Measurements from ENCODE around the gene LINGO3. TPM values are rescaled to one million over a fixed set of nuclear protein-coding genes. Genes with fewer than 3 reads are reported as not detected.
"Not testable (repeated sequence)": the region's sequence is repeated elsewhere in the genome, so short reads cannot be mapped to it uniquely, and the experiment has no call there.

Gene LINGO3
- polyA plus RNA-seq, 1 experiment = not detected

GRCh38 chr19:2353887-2354592 is 46.1 kb upstream of the LINGO3 start:
- no peak overlapping the region for H3K27ac ChIP-seq (ENCODE audit: low read depth, low read length)
- peaks cover 6% of the 10 kb centered on the region; the same call in 1 of the 2 replicates for H3K9me3 ChIP-seq (ENCODE audit: control insufficient read depth, insufficient read depth, low read length)
- no peak for DNase-seq (ENCODE audit: low read depth, low spot score)
- no peak overlapping the region for H3K4me3 ChIP-seq (ENCODE audit: low read depth, low read length)
- peaks cover 4% of the 10 kb centered on the region for H3K27me3 ChIP-seq (ENCODE audit: control insufficient read depth, insufficient read depth, low read length)
- CTCF ChIA-PET = no interaction called here
- TF ChIP-seq CTCF (IDR thresholded peaks at IDR 0.05; ENCODE audit: low read depth, low read length) = no peak
- POLR2A ChIA-PET = interaction anchor here (1.0 kb wide), 1 partner anchor 11 kb away, joined by 3 read pairs; no protein-coding TSS in a partner anchor

GRCh38 chr19:2353159-2353886 is 45.4 kb upstream of the LINGO3 start:
- TF ChIP-seq CTCF (IDR thresholded peaks at IDR 0.05; ENCODE audit: low read depth, low read length) = no peak
- POLR2A ChIA-PET = no interaction called here

DNA sequence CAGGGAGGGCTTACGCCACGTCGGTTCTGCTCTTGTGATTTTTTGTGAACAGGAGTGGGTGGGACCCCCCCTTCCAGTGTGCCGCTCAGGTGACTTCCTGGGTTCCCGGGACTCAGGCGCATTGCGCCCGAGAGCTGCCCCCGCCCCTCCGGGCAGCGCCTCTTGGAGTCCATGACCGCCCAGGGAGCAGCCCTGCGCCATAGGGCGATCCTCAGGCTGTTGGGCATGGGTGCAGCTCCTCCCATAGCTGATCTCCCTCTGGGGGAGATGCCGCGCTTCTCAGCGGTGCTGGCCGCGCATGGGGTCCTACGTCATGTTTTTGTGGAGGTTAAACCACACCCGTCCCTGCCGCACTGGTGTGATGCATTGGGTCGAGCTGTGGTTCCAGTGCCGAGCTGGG is 44.2 kb upstream of the LINGO3 start:
- H3K27me3 ChIP-seq (ENCODE audit: control insufficient read depth, insufficient read depth, low read length) = no peaks in the 10 kb centered on the region
- H3K9me3 ChIP-seq (ENCODE audit: control insufficient read depth, insufficient read depth, low read length) = no peaks in the 10 kb centered on the region; the same call in 1 of the 2 replicates
- no peak overlapping the region for H3K27ac ChIP-seq (ENCODE audit: low read depth, low read length)
- POLR2A ChIA-PET = no interaction called here
- no peak for TF ChIP-seq CTCF (IDR thresholded peaks at IDR 0.05; ENCODE audit: low read depth, low read length)
- CTCF ChIA-PET = no interaction called here
- no peak overlapping the region for H3K4me3 ChIP-seq (ENCODE audit: low read depth, low read length)
- DNase-seq (ENCODE audit: low read depth, low spot score) = no peak

More at GRCh38 chr19:2353159-2353886, 45.4 kb upstream of the LINGO3 start:
- CTCF ChIA-PET = no interaction called here
- no peaks in the 10 kb centered on the region; the same call in 1 of the 2 replicates for H3K9me3 ChIP-seq (ENCODE audit: control insufficient read depth, insufficient read depth, low read length)
- no peak for DNase-seq (ENCODE audit: low read depth, low spot score)
- H3K4me3 ChIP-seq (ENCODE audit: low read depth, low read length) = no peak overlapping the region
- no peak overlapping the region for H3K27ac ChIP-seq (ENCODE audit: low read depth, low read length)
- no peaks in the 10 kb centered on the region for H3K27me3 ChIP-seq (ENCODE audit: control insufficient read depth, insufficient read depth, low read length)

DNA sequence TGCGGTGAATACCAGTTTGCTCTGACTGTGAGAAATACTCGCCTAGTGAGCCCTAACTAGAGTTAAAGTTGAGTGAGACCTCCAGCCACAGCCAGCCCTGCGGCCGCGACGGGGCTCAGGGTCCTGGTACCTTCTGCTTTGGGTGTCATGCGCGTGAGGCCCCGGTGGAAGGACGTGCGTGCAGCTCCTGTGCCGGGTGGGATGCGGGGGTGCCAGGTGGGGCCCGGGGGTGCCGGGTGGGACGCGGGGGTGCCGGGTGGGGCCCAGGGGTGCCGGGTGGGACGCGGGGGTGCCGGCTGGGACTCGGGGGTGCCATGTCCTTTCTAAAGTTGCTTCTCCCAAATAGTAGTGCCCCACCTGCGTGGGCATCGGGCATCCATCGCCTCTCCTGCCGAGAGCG is 43.6 kb upstream of the LINGO3 start:
- Histone ChIP-seq H3K4me3 (ENCODE audit: low read depth, low read length) (no peak overlapping the region), H3K27me3 (ENCODE audit: control insufficient read depth, insufficient read depth, low read length) (no peaks in the 10 kb centered on the region), H3K9me3 (ENCODE audit: control insufficient read depth, insufficient read depth, low read length) (no peaks in the 10 kb centered on the region; the same call in 1 of the 2 replicates), H3K27ac (ENCODE audit: low read depth, low read length) (no peak overlapping the region)
- DNase-seq (ENCODE audit: low read depth, low spot score) = no peak
- TF ChIP-seq CTCF (IDR thresholded peaks at IDR 0.05; ENCODE audit: low read depth, low read length) = no peak
- POLR2A ChIA-PET = no interaction called here
- CTCF ChIA-PET = no interaction called here

DNA sequence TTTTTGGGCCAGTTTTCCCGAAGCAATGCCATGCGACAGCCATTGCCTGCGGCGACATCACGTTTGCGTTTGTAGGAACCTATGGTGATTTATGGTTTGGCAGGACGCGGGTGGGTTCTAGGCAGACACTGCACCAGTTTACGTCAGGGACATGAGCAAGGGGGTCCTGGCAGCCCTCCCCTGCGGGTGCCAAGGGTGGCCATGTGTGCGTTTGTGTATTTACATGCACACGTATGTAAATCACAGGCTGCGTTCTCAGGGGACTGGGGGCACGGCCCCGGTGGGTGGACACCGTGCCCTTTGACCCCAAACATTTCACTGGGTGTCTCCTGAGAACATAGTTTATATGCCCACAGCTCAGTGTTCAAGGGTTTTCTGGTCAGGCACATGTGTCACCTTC is 42.7 kb upstream of the LINGO3 start:
- Histone ChIP-seq H3K27me3 (ENCODE audit: control insufficient read depth, insufficient read depth, low read length) (no peaks in the 10 kb centered on the region), H3K9me3 (ENCODE audit: control insufficient read depth, insufficient read depth, low read length) (no peaks in the 10 kb centered on the region; the same call in 1 of the 2 replicates), H3K4me3 (ENCODE audit: low read depth, low read length) (no peak overlapping the region), H3K27ac (ENCODE audit: low read depth, low read length) (no peak overlapping the region)
- TF ChIP-seq CTCF (IDR thresholded peaks at IDR 0.05; ENCODE audit: low read depth, low read length) = no peak
- ChIA-PET CTCF (no interaction called here), POLR2A (no interaction called here)
- no peak for DNase-seq (ENCODE audit: low read depth, low spot score)

DNA sequence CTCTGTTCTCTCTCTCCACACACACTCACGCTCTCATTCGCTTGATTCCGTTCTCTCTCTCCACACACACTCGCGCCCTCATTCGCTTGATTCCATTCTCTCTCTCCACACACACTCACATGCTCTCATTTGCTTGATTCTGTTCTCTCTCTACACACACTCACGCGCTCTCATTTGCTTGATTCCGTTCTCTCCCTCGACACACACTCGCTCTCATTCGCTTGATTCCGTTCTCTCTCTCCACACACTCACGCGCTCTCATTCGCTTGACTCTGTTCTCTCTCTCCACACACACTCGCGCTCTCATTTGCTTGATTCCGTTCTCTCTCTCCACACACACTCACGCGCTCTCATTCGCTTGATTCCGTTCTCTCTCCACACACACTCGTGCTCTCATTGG is 41.9 kb upstream of the LINGO3 start:
- DNase-seq (ENCODE audit: low read depth, low spot score); H3K27me3 ChIP-seq (ENCODE audit: control insufficient read depth, insufficient read depth, low read length); H3K9me3 ChIP-seq (ENCODE audit: control insufficient read depth, insufficient read depth, low read length); H3K27ac ChIP-seq (ENCODE audit: low read depth, low read length); CTCF ChIA-PET; POLR2A ChIA-PET; H3K4me3 ChIP-seq (ENCODE audit: low read depth, low read length): not testable (repeated sequence)

All from AG04450 (cell line).